Activated CD8-positive, alpha-beta T cell treated with anti-CD3 and anti-CD28 coated beads for 36 hours (primary cell): Measurements from ENCODE around the gene CRTC1. TPM values are rescaled to one million over a fixed set of nuclear protein-coding genes. Genes with fewer than 3 reads are reported as not detected.

ENCODE experiments used
- ATAC-seq: fragments of 200-7000 bp; cut with Tn5 transposase; one replicate; pipeline ENCODE4 v1.10.0; 2021; ENCODE audit warnings: mild to moderate bottlenecking, moderate library complexity
- CTCF ChIA-PET: fragments of 350-600 bp; sonication (Branson Sonifier 250); formaldehyde crosslinking; loops from one replicate; lab custom pipeline; 2021; ENCODE audit warnings: antibody characterized with exemption; lab: Charles Lee
- POLR2A ChIA-PET: fragments of 350-600 bp; sonication (Branson Sonifier 250); formaldehyde crosslinking; loops from one replicate; lab custom pipeline; 2021; ENCODE audit warnings: antibody characterized with exemption; lab: Charles Lee
- DNase-seq: peaks from one replicate; pipeline ENCODE4 v3.0.0-alpha.2; 2020
- H3K27ac Mint-ChIP-seq: one replicate; pipeline ENCODE4 v1.8.0; 2021; ENCODE audit warnings: mild to moderate bottlenecking, mixed read lengths
- H3K27me3 Mint-ChIP-seq: one replicate; pipeline ENCODE4 v1.8.0; 2021; ENCODE audit warnings: mixed read lengths
- H3K36me3 Mint-ChIP-seq: one replicate; pipeline ENCODE4 v1.8.0; 2021; ENCODE audit warnings: low read depth, mixed read lengths
- H3K4me1 Mint-ChIP-seq: one replicate; pipeline ENCODE4 v1.8.0; 2021; ENCODE audit warnings: low read depth, mixed read lengths
- H3K4me3 Mint-ChIP-seq: one replicate; pipeline ENCODE4 v1.8.0; 2021; ENCODE audit warnings: mild to moderate bottlenecking, moderate library complexity, mixed read lengths
- H3K9me3 Mint-ChIP-seq: one replicate; pipeline ENCODE4 v1.8.0; 2021; ENCODE audit warnings: mixed read lengths
- intact Hi-C: fragments of 100-400 bp; cut with micrococcal nuclease; formaldehyde crosslinking; loops from one replicate; pipeline ENCODE4 v1.10.0; 2022
- total RNA-seq, 2 experiments: library from RNA; stranded (reverse); gene quantifications; one replicate each; pipeline ENCODE4 v1.2.3, GENCODE V29; 2021
- TF ChIP-seq, protein P1 (sequence below): fragments of 200-600 bp; IDR thresholded peaks from one replicate; pipeline ENCODE4 v1.8.0; 2022; ENCODE audit warnings: antibody characterized with exemption, mild to moderate bottlenecking

The CRTC1 gene
- total RNA-seq, 2 experiments from 2014 or later = 4.4 to 4.5 TPM

DNA sequence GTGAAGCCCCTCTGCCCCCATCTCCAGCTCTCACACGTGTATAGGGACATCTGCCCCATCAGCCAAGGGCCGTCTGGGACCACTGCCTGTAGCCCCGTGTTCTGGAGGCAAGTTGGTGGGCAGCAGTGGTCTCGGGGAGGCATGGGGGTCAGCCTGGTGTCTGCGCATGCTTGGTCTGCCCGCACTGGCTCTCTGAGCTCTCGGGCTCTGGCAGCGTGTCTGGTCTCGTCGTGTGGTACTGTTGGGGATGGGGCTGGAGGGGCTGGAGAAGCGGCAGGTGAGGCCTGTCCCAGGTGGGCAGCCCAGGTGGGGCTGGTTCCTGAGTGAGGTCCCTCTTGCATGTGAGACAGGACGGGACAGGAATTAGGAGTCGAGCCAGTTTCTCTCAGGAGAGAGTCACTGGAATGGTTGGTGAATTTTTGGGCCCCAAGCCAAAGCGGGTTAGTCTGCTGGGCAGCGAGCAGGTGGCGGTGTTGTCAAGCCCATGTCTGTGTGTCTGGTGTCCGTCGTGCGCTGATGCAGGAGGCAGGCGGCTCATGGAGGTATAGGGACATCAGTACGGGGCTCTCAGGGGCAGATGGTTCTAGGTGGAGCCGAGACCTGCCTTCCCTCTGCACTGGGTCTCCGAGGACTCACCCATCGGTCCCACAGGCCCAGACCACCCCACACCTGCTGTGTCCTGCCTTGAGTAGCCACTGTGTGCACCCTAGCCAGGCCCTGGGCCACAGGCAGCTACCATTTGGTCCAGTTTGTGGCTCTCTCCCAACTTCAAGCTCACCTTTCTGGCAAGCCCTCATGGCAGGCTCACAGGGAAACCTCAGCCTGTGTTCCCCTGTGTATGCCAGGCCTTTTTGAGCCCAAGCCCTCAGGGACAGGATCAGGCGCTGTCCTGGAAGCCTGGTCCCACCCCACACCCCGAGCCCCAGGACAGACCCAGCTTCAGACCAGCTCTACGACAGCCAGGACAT, 89.4 kb downstream of the CRTC1 start:
- TF ChIP-seq, protein P1, sequence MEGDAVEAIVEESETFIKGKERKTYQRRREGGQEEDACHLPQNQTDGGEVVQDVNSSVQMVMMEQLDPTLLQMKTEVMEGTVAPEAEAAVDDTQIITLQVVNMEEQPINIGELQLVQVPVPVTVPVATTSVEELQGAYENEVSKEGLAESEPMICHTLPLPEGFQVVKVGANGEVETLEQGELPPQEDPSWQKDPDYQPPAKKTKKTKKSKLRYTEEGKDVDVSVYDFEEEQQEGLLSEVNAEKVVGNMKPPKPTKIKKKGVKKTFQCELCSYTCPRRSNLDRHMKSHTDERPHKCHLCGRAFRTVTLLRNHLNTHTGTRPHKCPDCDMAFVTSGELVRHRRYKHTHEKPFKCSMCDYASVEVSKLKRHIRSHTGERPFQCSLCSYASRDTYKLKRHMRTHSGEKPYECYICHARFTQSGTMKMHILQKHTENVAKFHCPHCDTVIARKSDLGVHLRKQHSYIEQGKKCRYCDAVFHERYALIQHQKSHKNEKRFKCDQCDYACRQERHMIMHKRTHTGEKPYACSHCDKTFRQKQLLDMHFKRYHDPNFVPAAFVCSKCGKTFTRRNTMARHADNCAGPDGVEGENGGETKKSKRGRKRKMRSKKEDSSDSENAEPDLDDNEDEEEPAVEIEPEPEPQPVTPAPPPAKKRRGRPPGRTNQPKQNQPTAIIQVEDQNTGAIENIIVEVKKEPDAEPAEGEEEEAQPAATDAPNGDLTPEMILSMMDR = no peak
- ChIA-PET CTCF (interaction anchor here (1.7 kb wide), 1 partner anchor 75 kb away, joined by 5 read pairs; no protein-coding TSS in a partner anchor), POLR2A (interaction anchor here (1.6 kb wide), 1 partner anchor 10 kb away, joined by 4 read pairs; no protein-coding TSS in a partner anchor)
- Mint-ChIP-seq H3K4me3 (no peak overlapping the region), H3K9me3 (no peaks in the 10 kb centered on the region), H3K27me3 (no peaks in the 10 kb centered on the region), H3K4me1 (no peaks in the 10 kb centered on the region), H3K36me3 (no peaks in the 10 kb centered on the region), H3K27ac (no peak overlapping the region)
- no peak for DNase-seq
- intact Hi-C loops = no loop called here
- no peak for ATAC-seq

- no peaks in the 10 kb centered on the region for H3K36me3 Mint-ChIP-seq
Observed at GRCh38 chr19:18773682-18774081, 90.2 kb downstream of the CRTC1 start.

GRCh38 chr19:18774107-18774506, 90.6 kb downstream of the CRTC1 start:
- CTCF ChIA-PET = interaction anchor here (1.7 kb wide), 1 partner anchor 74 kb away, joined by 5 read pairs; no protein-coding TSS in a partner anchor

More at GRCh38 chr19:18773682-18774081, 90.2 kb downstream of the CRTC1 start:
- Mint-ChIP-seq H3K4me3 (no peak overlapping the region), H3K27me3 (no peaks in the 10 kb centered on the region), H3K27ac (no peak overlapping the region), H3K4me1 (peaks cover 4% of the 10 kb centered on the region), H3K9me3 (no peaks in the 10 kb centered on the region)
- intact Hi-C loops = no loop called here
- DNase-seq = no peak
- ATAC-seq = no peak
- TF ChIP-seq, protein P1 = no peak
- POLR2A ChIA-PET = no interaction called here
- CTCF ChIA-PET = interaction anchor here (1.7 kb wide), 1 partner anchor 74 kb away, joined by 5 read pairs; no protein-coding TSS in a partner anchor

GRCh38 chr19:18774782-18775444, 91.4 kb downstream of the CRTC1 start:
- CTCF ChIA-PET = no interaction called here
- Mint-ChIP-seq H3K9me3 (no peaks in the 10 kb centered on the region), H3K27ac (no peak overlapping the region)

More at GRCh38 chr19:18774107-18774506, 90.6 kb downstream of the CRTC1 start:
- no peaks in the 10 kb centered on the region for H3K36me3 Mint-ChIP-seq
- ATAC-seq (no peak), DNase-seq (no peak)
- no peaks in the 10 kb centered on the region for H3K9me3 Mint-ChIP-seq
- H3K27me3 Mint-ChIP-seq = no peaks in the 10 kb centered on the region
- H3K4me3 Mint-ChIP-seq = no peak overlapping the region
- TF ChIP-seq, protein P1 = no peak
- intact Hi-C loops = no loop called here
- POLR2A ChIA-PET = no interaction called here
- H3K4me1 Mint-ChIP-seq = peaks cover 4% of the 10 kb centered on the region
- H3K27ac Mint-ChIP-seq = no peak overlapping the region

More at GRCh38 chr19:18774782-18775444, 91.4 kb downstream of the CRTC1 start:
- TF ChIP-seq, protein P1 = no peak
- POLR2A ChIA-PET = interaction anchor here (0.6 kb wide), 1 partner anchor 144 kb away, joined by 3 read pairs; the partner anchor contains the start of gene COPE
- intact Hi-C loops = no loop called here
- H3K4me3 Mint-ChIP-seq = no peak overlapping the region
- DNase-seq (no peak), ATAC-seq (no peak)
- peaks cover 4% of the 10 kb centered on the region for H3K4me1 Mint-ChIP-seq
- H3K27me3 Mint-ChIP-seq = no peaks in the 10 kb centered on the region
- no peaks in the 10 kb centered on the region for H3K36me3 Mint-ChIP-seq
